Left renal cortex interstitium (tissue), 4 donors: ENCODE data around the gene TRAPPC3. TPM values are rescaled to one million over a fixed set of nuclear protein-coding genes. Genes with fewer than 3 reads are reported as not detected.

Experiments used
- DNase-seq, 4 donors: peaks; one replicate each; pipeline ENCODE4 v3.0.0-alpha.2; 2013; ENCODE audit warnings: low read depth in 4 of 4, low spot score in 2 of 4, missing footprints in 1 of 4
- polyA plus RNA-seq, 4 donors: library from polyadenylated mRNA; unstranded; fragments of 120-200 nt; gene quantifications; one replicate each; pipeline ENCODE4 v1.2.1, GENCODE V29; 2013; ENCODE audit not compliant: insufficient read length in 4 of 4

Gene TRAPPC3
- polyA plus RNA-seq, 4 donors: 63.0 to 67.7 (median 63.3) TPM

DNA sequence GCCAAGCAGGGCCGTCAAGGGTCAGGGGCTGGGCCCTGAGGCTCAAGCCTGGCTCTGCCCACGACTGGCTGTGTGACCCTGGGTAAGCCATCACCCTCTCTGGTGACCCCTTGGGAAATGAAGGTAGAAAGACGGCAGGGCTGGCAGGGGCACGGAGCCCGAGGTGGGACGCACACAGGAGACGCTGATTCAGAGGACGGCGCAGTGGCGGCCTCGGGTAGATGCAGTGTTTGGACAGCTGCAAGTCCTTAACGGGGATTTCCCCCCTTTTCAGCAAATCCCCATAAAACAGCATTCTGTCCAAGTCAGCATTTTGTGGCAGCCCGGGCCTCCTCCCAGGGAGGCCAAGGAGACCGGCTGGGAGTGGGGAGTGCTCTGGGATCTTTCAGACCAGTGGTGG lies 41.0 kb downstream of the TRAPPC3 start:
- no peak for DNase-seq

GRCh38 chr1:36107394-36107793 lies 41.9 kb downstream of the TRAPPC3 start:
- no peak for DNase-seq

DNA sequence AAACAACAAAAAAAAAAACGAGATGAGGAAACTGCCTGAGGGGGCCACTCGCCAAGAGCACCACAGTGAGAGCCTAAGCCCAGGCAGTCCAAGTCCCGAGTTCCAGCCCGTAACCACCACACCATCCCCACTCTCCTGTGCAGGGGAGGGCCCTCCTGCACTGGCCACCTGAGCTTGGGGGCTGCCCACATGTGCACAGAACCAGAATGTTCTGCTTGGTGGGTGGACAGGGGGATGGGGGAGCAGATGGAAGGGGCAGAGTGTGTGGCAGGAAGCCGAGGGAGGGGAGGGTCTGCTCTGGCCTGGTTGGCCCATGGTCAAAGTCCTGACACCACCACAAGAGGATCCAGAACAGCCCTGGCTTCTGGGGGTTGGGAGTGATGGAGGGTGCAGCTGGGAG lies 43.0 kb downstream of the TRAPPC3 start:
- no peak for DNase-seq

DNA sequence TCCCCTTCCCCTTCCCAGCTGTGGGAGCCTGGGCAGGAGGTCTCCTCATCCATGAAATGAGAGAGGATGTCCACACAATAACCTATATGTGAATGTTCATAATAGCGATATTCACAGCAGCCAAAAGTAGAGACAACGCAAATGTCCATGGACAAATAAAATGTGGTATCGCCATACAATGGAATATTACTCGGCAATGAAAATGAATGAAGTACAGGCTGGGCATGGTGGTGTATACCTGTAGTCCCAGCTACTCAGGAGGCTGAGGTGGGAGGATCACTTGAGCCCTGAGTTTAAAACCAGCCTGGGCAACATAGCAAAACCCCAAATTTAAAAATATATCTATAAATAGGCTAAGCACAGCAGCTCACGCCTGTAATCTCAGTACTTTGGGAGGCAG lies 47.7 kb downstream of the TRAPPC3 start:
- no peak for DNase-seq

DNA sequence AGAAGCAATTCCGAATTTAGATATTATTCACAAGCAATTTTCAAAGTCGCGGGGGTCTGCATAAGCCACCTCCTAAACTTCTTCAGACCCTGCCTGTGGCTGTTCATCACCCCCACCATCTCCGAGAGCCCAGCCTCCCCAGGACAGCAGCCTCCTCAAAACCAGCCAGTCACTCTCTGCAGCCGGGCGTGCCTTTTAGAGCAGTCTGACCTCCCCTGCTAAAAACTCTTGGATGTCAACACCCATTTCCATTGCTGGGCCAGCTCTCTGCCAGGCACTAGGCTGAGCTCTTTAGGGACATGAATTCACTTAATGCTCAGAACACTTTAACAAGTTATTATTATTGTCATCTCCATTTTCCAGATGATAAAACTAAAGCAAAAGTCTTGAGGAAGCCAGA lies 48.9 kb downstream of the TRAPPC3 start:
- no peak for DNase-seq

DNA sequence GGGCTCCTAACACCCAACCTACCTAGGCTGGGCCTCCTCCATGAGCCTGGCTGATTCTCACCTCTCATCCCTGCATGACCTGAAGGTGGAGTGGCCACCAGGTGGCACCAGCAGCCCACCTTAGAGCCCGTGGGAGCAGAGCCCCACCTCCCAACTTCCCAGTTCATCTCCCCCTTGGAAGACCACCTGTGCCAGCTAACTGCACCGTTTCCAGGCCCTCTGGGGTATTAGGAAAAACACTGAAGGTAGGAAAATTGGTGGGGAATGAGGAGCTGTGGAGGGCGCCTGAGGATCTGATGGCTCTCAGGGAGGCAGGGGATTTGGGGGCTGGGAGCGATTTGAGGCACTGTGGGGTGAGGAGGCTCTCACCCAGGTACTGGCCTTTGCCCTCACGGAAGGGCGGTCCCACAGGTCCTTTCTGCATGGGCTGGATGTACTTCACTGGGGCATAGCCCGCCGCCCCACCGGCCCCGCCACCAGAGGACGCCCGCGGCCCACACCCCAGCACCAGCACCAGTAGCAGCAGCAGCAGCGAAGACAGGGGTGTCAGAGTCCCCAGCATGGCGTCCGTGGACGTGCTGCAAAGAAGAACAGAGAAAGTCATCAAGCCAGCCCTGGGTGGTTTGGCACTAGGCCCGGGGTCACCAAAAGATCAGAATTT lies 49.5 kb downstream of the TRAPPC3 start:
- no peak for DNase-seq

DNA sequence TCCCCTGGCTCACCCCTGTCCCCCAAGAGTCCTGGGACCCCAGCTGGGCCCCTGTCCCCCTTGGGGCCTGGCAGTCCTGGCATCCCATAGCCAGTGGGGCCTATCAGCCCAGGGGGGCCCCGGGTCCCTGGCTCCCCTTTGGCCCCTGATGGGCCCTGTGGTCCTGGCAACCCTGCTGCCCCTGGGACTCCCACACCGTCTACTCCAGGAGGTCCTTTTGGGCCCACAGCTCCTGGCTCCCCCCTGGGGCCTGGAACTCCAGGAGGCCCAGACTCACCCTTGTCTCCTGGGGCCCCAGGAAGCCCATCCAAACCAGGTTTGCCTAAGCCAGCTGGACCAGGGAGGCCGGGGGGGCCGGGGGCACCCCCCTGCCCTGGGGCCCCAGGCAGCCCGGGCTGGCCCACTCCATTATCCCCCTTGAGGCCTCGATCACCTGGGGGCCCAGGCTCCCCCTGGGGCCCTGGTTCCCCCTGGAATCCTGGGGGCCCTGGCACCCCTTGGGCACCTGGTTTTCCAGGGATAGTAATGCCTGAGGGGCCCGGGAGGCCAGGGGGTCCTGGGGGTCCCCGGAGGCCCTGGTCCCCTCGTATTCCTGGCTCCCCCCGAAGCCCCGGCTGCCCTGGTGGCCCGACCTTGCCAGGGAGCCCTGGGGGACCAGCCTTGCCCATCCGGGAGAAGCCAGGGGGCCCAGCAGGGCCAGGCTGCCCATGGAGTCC lies 50.5 kb downstream of the TRAPPC3 start:
- DNase-seq: no peak

GRCh38 chr1:36097693-36098585 lies 51.3 kb downstream of the TRAPPC3 start:
- no peak for DNase-seq

DNA sequence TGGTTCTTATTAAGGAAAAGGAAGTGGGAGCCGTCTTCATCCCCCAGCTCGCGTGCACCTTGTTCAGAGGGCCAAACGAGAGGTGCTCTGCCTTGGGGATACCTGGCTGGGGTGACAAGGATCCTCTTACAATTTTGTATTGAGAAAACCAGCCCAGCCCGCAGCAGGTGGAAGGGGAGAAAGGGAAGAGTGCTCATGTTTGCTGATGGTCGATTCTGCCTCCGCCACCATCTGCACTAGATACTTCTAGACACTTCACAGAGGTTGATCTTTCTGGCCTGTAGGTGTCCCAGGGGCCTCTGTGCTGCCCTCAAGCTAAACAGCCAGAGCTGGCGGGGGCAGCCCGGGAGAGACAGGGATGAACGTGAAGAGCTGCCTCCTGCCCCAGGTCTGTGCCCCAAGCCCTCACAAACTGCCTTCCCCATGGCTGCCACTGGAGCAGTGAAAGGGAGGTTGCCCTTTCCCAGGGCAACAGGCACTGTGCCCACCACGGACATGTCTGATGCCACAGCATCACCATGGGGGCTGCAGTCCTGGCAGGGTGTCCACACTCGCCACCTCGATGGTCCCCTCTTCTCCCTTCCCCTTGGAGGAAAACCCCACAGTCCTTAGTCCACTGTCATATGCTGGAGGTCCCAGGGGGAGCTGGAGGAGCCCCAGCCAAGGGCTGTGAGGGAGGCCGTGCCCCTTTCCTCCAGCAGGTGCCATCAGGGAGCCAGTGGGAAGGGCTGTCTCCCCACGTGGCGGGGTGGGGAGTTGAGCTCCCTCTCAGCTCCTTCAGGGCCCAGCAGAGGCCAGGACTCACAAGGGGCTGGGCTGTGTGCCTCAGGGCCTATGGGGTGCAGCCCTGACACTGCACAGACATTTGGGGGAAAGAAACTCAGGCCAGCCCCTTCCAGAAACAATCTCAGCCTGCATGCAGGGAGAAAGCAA lies 52.5 kb downstream of the TRAPPC3 start:
- no peak for DNase-seq

DNA sequence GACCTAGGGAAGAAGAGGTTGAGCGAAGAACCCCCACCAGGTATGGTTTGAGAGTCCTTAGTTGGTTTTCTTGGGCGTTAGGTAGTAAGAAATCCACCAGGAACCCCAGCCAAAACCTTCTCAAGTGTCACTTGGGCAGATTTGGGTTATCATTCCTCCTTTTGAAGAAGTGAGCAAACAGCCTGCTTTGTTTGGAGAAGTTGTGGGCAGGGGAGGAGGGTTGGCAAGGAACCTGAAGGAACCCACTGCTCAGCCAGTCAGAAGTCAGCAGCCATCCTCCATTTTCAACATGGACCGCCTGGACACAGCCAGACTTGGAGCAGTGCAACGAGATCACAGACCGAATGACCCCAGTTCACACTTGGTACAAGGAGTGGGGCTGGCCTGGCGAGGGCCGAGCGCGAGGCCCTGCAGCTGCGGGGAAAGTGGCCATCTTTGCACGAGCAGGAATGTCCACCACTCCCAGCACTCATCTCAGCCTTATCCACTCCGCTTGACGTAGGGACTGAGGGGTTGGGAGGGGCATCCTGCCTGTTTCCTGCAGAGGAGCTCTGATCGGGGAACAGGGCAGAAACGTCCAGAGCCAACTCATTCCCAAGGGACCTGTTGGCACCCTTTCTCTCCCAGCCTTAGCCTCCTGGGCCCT lies 53.4 kb downstream of the TRAPPC3 start:
- no peak for DNase-seq

DNA sequence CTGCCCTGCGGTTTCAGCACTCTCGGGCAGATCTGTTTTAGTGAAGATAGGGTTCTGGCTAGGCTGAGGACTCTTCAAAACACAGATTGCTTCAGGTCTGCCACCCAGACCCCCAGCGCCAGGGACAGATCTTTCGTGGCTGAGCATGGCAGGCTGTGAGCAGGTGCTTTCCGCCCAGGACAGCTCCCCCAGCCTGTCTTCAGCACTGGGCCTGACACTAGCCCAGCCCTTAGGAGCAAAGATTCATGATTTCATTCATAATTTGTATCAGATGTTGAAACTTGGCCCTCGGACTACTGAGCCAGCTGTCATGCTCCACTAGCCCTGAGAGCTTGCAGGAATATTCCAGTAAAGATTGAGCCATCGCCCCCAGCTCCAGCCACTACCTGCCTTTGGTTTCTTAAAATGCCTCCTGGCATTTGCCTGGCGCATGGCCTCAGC lies 54.6 kb downstream of the TRAPPC3 start:
- DNase-seq: no peak

- no peak for DNase-seq
Observed at GRCh38 chr1:36093929-36094328, 55.4 kb downstream of the TRAPPC3 start.

DNA sequence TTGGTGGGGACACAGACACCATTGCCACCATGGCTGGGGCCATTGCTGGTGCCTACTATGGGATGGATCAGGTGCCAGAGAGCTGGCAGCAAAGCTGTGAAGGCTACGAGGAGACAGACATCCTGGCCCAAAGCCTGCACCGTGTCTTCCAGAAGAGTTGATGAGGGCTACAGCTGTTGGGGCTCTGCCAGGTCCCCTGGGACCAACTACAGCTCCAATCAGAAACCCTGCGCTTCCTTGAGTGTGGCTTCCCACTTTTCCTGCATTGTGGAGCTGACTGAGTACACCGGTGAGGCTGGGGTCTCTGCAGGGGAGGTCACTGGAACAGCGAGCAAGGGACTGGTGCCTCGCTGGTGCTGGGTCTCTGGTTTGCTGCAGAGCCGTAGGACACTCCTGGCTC lies 56.1 kb downstream of the TRAPPC3 start:
- DNase-seq: no peak

DNA sequence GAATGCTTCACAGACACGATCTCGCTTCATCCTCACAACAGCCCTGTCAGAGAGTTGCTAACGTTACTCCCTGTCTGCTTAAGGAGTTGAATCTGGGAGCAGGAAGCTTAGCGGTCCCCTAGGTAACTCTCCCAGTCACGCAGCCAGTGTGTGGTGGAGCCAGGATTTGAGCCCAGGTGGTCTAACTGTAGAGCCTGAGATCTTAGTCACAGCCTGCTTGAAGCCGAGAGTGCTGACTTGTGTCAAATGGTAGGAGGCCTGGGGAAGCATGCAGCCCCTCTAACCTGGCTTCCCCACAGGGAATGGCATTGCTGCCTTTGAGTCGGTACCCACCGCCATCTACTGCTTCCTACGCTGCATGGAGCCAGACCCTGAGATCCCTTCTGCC lies 56.5 kb downstream of the TRAPPC3 start:
- DNase-seq: no peak

GRCh38 chr1:36092166-36092797 lies 57.0 kb downstream of the TRAPPC3 start:
- no peak for DNase-seq

DNA sequence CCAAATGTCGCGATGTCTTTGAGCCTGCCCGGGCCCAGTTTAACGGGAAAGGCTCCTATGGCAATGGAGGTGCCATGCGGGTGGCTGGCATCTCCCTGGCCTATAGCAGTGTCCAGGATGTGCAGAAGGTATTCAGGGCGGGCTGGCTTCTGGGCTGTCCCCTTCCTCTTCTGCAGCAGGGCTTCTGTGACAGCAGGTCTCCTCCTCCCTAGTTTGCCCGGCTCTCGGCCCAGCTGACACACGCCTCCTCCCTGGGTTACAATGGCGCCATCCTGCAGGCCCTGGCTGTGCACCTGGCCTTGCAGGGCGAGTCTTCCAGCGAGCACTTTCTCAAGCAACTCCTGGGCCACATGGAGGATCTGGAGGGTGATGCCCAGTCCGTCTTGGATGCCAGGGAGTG lies 57.6 kb downstream of the TRAPPC3 start:
- DNase-seq: no peak

- no peak for DNase-seq
Observed at GRCh38 chr1:36091141-36091540, 58.1 kb downstream of the TRAPPC3 start.

- no peak for DNase-seq
Observed at GRCh38 chr1:36089393-36090121, 59.7 kb downstream of the TRAPPC3 start.
